SK-N-SH (cell line): ENCODE measurements around the gene CKS1B. TPM values are rescaled to one million over a fixed set of nuclear protein-coding genes. Genes with fewer than 3 reads are reported as not detected.

Experiments used
- CTCF ChIA-PET: fragments of 300-600, 350-600 bp; formaldehyde crosslinking; extraction: SDS; loops from one replicate; lab custom pipeline; 2021; lab: Yijun Ruan, JAX
- POLR2A ChIA-PET: fragments of 350-600 bp; sonication (Branson Sonifier 250); formaldehyde crosslinking; extraction: SDS; loops from one replicate; lab custom pipeline; 2020; ENCODE audit warnings: antibody characterized with exemption, inconsistent platforms; lab: Yijun Ruan, JAX
- DNase-seq: peaks from one replicate; pipeline ENCODE4 v3.0.0; 2012
- H2AFZ ChIP-seq: fragments of 200-600 bp; sonication (generic); 2 replicates; pipeline ENCODE4 v1.8.1; 2016; ENCODE audit warnings: antibody characterized with exemption, mild to moderate bottlenecking, low read depth
- H3F3A ChIP-seq: fragments of 200-600 bp; sonication (generic); replicated peaks from 2 replicates; pipeline ENCODE3; 2016; ENCODE audit warnings: antibody characterized with exemption, mild to moderate bottlenecking; ENCODE audit not compliant: insufficient read depth
- H3K27ac ChIP-seq, 2 experiments: fragments of 200-500 bp in 1 of 2; fragments of 200-600 bp in 1 of 2; sonication (Bioruptor generic) in 1 of 2; sonication (generic), shearing (Covaris generic) in 1 of 2; 2 replicates each; pipeline versions ENCODE4 v1.5.1 to v1.6.1; 2014 to 2016; ENCODE audit warnings: low read depth in 2 of 2, inconsistent platforms in 1 of 2, low read length in 1 of 2, mild to moderate bottlenecking in 1 of 2, mixed read lengths in 1 of 2
- H3K27me3 ChIP-seq: fragments of 200-600 bp; sonication (generic), shearing (Covaris generic); 2 replicates; pipeline ENCODE4 v1.6.1; 2016; ENCODE audit warnings: mixed run types; ENCODE audit not compliant: insufficient read depth
- H3K36me3 ChIP-seq, 2 experiments: fragments of 200-500 bp in 1 of 2; fragments of 200-600 bp in 1 of 2; sonication (Bioruptor generic) in 1 of 2; sonication (generic) in 1 of 2; replicated peaks in 1 of 2; 2 replicates each; pipeline versions ENCODE3 to v1.5.1; 2014 to 2016; ENCODE audit warnings: low read length in 1 of 2, mild to moderate bottlenecking in 1 of 2; ENCODE audit not compliant: insufficient read depth in 2 of 2, control insufficient read depth in 1 of 2
- H3K4me1 ChIP-seq, 2 experiments: fragments of 200-500 bp in 1 of 2; fragments of 200-600 bp in 1 of 2; sonication (Bioruptor generic) in 1 of 2; sonication (generic), shearing (Covaris generic) in 1 of 2; 2 replicates each; pipeline versions ENCODE4 v1.5.1 to v1.6.1; 2014 to 2016; ENCODE audit warnings: low read depth in 1 of 2, low read length in 1 of 2, mixed run types in 1 of 2; ENCODE audit not compliant: insufficient read depth in 2 of 2, control insufficient read depth in 1 of 2
- H3K4me2 ChIP-seq: fragments of 200-600 bp; sonication (generic), shearing (Covaris generic); 2 replicates; pipeline ENCODE4 v1.6.1; 2017; ENCODE audit warnings: mixed run types
- H3K4me3 ChIP-seq, 2 experiments: fragments of 200-500 bp in 1 of 2; fragments of 200-600 bp in 1 of 2; sonication (Bioruptor generic) in 1 of 2; sonication (generic), shearing (Covaris generic) in 1 of 2; 2 replicates each; pipeline versions ENCODE4 v1.5.1 to v1.8.1; 2014 to 2016; ENCODE audit warnings: low read depth in 2 of 2, inconsistent platforms in 1 of 2, low read length in 1 of 2, mild to moderate bottlenecking in 1 of 2, mixed read lengths in 1 of 2, moderate library complexity in 1 of 2
- H3K79me2 ChIP-seq: fragments of 200-600 bp; sonication (generic); 2 replicates; pipeline ENCODE4 v1.8.1; 2017; ENCODE audit warnings: mild to moderate bottlenecking; ENCODE audit not compliant: insufficient read depth
- H3K9ac ChIP-seq: fragments of 200-600 bp; sonication (generic); 2 replicates; pipeline ENCODE4 v1.6.1; 2017; ENCODE audit warnings: mixed run types
- H3K9me2 ChIP-seq: fragments of 200-600 bp; sonication (generic); 2 replicates; pipeline ENCODE4 v1.6.1; 2017; ENCODE audit warnings: mixed run types
- H3K9me3 ChIP-seq: fragments of 200-600 bp; sonication (generic); 2 replicates; pipeline ENCODE4 v1.6.1; 2017; ENCODE audit warnings: mixed run types, mild to moderate bottlenecking, moderate library complexity
- H4K20me1 ChIP-seq: fragments of 200-600 bp; sonication (generic); 2 replicates; pipeline ENCODE4 v1.6.1; 2017; ENCODE audit warnings: mild to moderate bottlenecking, mixed run types; ENCODE audit not compliant: insufficient read depth
- CTCF ChIP-seq: fragments of 200-600 bp; sonication (generic); IDR thresholded peaks from 2 replicates; pipeline ENCODE4 v1.6.1; 2017; ENCODE audit warnings: antibody characterized with exemption, mild to moderate bottlenecking, moderate library complexity
- EP300 ChIP-seq, 2 experiments: IDR thresholded peaks; 2 replicates each; pipeline versions ENCODE4 v1.4.0 to v1.6.1; 2012; ENCODE audit warnings: borderline replicate concordance in 1 of 2, low read depth in 1 of 2, low read length in 1 of 2
- REST ChIP-seq: IDR thresholded peaks from 2 replicates; pipeline ENCODE4 v1.6.1; 2012; ENCODE audit warnings: mild to moderate bottlenecking, low read depth, low read length, moderate library complexity
- RFX5 ChIP-seq: IDR thresholded peaks from 2 replicates; pipeline ENCODE4 v1.6.1; 2012; ENCODE audit warnings: mild to moderate bottlenecking, improper control_type of control experiment, low read length
- ZBTB33 ChIP-seq: IDR thresholded peaks from 2 replicates; pipeline ENCODE4 v1.4.0; 2012; ENCODE audit warnings: low read depth, borderline replicate concordance
- WGBS: methylation state at CpG from one replicate; pipeline ENCODE4 v1.1.6; 2017; ENCODE audit warnings: low lambda C conversion rate; 5-methylcytosine and 5-hydroxymethylcytosine counted together
- polyA plus RNA-seq, 3 experiments: library from polyadenylated mRNA; depleted of rRNA; stranded (reverse); fragments of >200 nt; gene quantifications; 2 replicates each; pipeline ENCODE4 v1.2.3, GENCODE V29; 2012

The CKS1B gene
- polyA plus RNA-seq, 1 of the 3 experiments (the other 2 are of a cell fraction) = 308 TPM

- no peak for TF ChIP-seq REST
These were observed 40.4 kb downstream of the CKS1B start (continued) for GRCh38 chr1:155014709-155015508.

GRCh38 chr1:155015527-155016230 lies 41.2 kb downstream of the CKS1B start:
- no peak for DNase-seq
- Histone ChIP-seq H3K36me3 (peaks cover 0 to 22% of the 10 kb centered on the region in 2 experiments), H3K79me2 (no peaks in the 10 kb centered on the region), H3K9me3 (no peaks in the 10 kb centered on the region), H3F3A (peaks cover 6% of the 10 kb centered on the region), H3K9me2 (no peaks in the 10 kb centered on the region), H3K27ac (no peak overlapping the region), H3K4me2 (no peak overlapping the region), H3K27me3 (no peaks in the 10 kb centered on the region), H4K20me1 (no peaks in the 10 kb centered on the region), H3K9ac (no peak overlapping the region), H3K4me1 (peaks cover 0 to 15% of the 10 kb centered on the region in 2 experiments; a peak in 1 of 4 replicates), H2AFZ (no peak overlapping the region), H3K4me3 (no peak overlapping the region)
- WGBS = 93% methylated on average over 14 of the region's 16 CpGs
- TF ChIP-seq CTCF (no peak), EP300 (IDR thresholded peaks at IDR 0.05; ENCODE audit: borderline replicate concordance in 1 of 2, low read depth in 1 of 2, low read length in 1 of 2) (no peak), ZBTB33 (no peak), RFX5 (no peak)
- POLR2A ChIA-PET = no interaction called here
- CTCF ChIA-PET = interaction anchor here (0.7 to 9.3 kb wide), 16 partner anchors 8 to 76 kb away, joined by 3 to 149 read pairs (median 4); partner anchors contain the start of genes ADAM15, EFNA3, LENEP and PYGO2
